ENCODE data around the gene AK8.

AK8 gene

GRCh38 chr9:132694144-132694543, 183.9 kb downstream of the AK8 start:
- Histone ChIP-seq H3K27me3 (ENCODE audit: low read length) (no peaks in the 10 kb centered on the region), H3F3A (ENCODE audit: insufficient read depth) (no peaks in the 10 kb centered on the region), H3K4me3 (ENCODE audit: insufficient read depth, low read length, poor library complexity, severe bottlenecking) (no peak overlapping the region)

DNA sequence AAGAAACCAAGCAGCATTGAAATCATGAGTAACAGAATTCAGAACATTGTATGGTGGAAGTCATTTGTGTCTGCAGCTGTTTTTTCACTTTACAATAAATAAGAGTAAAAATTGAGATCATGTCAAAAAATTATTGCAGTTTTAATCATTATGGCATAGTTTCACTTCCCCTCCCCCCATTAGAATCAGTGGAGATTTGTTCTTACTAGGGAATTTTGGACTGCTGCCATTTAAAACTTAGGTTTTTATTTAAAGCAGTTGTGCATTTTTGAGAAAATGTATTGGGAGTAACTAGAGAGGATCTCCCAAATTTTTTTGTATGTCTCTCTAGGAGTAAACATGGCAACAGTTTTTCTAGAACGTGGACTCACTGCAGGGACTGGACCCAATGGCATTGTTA, 187.4 kb downstream of the AK8 start:
- Histone ChIP-seq H3F3A (ENCODE audit: insufficient read depth) (no peaks in the 10 kb centered on the region), H3K4me3 (ENCODE audit: insufficient read depth, low read length, poor library complexity, severe bottlenecking) (no peak overlapping the region), H3K4me2 (ENCODE audit: low read depth, low read length, poor library complexity, severe bottlenecking) (no peak overlapping the region), H3K9me3 (ENCODE audit: insufficient read depth, low read length) (peaks cover under 1% of the 10 kb centered on the region; the same call in 1 of the 2 replicates), H4K20me1 (ENCODE audit: low read depth, low read length) (no peaks in the 10 kb centered on the region), H3K27ac (ENCODE audit: low read depth, low read length) (no peak overlapping the region), H3K79me2 (ENCODE audit: insufficient read depth, low read length) (no peaks in the 10 kb centered on the region), H3K9me2 (replicated peaks; ENCODE audit: insufficient read depth, low read length) (no peaks in the 10 kb centered on the region), H3K27me3 (ENCODE audit: low read length) (no peaks in the 10 kb centered on the region), H3K9ac (ENCODE audit: low read length) (no peak overlapping the region), H3K36me3 (ENCODE audit: low read length) (peaks cover 12% of the 10 kb centered on the region), H2AFZ (ENCODE audit: low read depth, low read length, severe bottlenecking) (no peak overlapping the region)
- no peak for TF ChIP-seq EZH2phosphoT487 (conservative IDR thresholded peaks at IDR 0.05; ENCODE audit: low read length)
- TF ChIP-seq CTCF (IDR thresholded peaks at IDR 0.05; ENCODE audit: insufficient read depth, low read length, poor library complexity, severe bottlenecking), result no peak

More at GRCh38 chr9:132694144-132694543, 183.9 kb downstream of the AK8 start:
- TF ChIP-seq EZH2phosphoT487 (conservative IDR thresholded peaks at IDR 0.05; ENCODE audit: low read length), result no peak
- TF ChIP-seq CTCF (IDR thresholded peaks at IDR 0.05; ENCODE audit: insufficient read depth, low read length, poor library complexity, severe bottlenecking), result no peak
- peaks cover 2% of the 10 kb centered on the region for H3K36me3 ChIP-seq (ENCODE audit: low read length)
- no peaks in the 10 kb centered on the region for H3K79me2 ChIP-seq (ENCODE audit: insufficient read depth, low read length)
- no peaks in the 10 kb centered on the region for H3K9me2 ChIP-seq (replicated peaks; ENCODE audit: insufficient read depth, low read length)
- no peak overlapping the region for H3K9ac ChIP-seq (ENCODE audit: low read length)
- H3K27ac ChIP-seq (ENCODE audit: low read depth, low read length), result no peak overlapping the region
- H2AFZ ChIP-seq (ENCODE audit: low read depth, low read length, severe bottlenecking), result no peak overlapping the region
- H3K9me3 ChIP-seq (ENCODE audit: insufficient read depth, low read length), result peaks cover 27% of the 10 kb centered on the region
- H4K20me1 ChIP-seq (ENCODE audit: low read depth, low read length), result no peaks in the 10 kb centered on the region
- no peak overlapping the region for H3K4me2 ChIP-seq (ENCODE audit: low read depth, low read length, poor library complexity, severe bottlenecking)

DNA sequence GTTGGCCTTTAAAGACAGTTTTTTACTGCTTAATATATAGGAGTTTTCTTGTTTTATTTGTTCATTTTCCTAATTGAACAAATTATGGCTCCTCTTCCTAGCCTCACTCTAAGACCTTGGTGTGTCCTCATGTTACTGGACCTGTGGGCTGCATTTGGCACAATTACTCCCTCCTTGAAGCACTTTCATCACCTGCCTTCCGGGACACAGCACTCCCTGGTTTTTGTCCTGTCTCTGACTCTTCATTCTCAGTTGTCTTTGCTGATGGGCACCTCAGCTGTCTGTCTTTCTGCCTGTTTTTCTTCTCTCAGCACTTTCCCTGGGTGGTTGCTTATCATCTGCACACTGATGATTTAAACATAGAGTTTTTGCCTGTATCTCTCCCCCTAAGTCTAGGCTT, 194.2 kb downstream of the AK8 start:
- Histone ChIP-seq H2AFZ (ENCODE audit: low read depth, low read length, severe bottlenecking) (no peak overlapping the region), H3K79me2 (ENCODE audit: insufficient read depth, low read length) (peaks cover 48% of the 10 kb centered on the region), H3K9me3 (ENCODE audit: insufficient read depth, low read length) (no peaks in the 10 kb centered on the region), H3F3A (ENCODE audit: insufficient read depth) (no peaks in the 10 kb centered on the region), H4K20me1 (ENCODE audit: low read depth, low read length) (no peaks in the 10 kb centered on the region), H3K4me2 (ENCODE audit: low read depth, low read length, poor library complexity, severe bottlenecking) (no peak overlapping the region), H3K36me3 (ENCODE audit: low read length) (peaks cover 14% of the 10 kb centered on the region; the same call in 1 of the 2 replicates), H3K9me2 (replicated peaks; ENCODE audit: insufficient read depth, low read length) (no peaks in the 10 kb centered on the region), H3K27ac (ENCODE audit: low read depth, low read length) (no peak overlapping the region), H3K27me3 (ENCODE audit: low read length) (no peaks in the 10 kb centered on the region), H3K9ac (ENCODE audit: low read length) (no peak overlapping the region), H3K4me3 (ENCODE audit: insufficient read depth, low read length, poor library complexity, severe bottlenecking) (no peak overlapping the region)
- no peak for TF ChIP-seq EZH2phosphoT487 (conservative IDR thresholded peaks at IDR 0.05; ENCODE audit: low read length)
- TF ChIP-seq CTCF (IDR thresholded peaks at IDR 0.05; ENCODE audit: insufficient read depth, low read length, poor library complexity, severe bottlenecking), result no peak
